GM12878 (cell line): Measurements from ENCODE around the gene TRANK1.

ENCODE experiments used
- BCL11A ChIP-seq: IDR thresholded peaks from 2 replicates; pipeline ENCODE4 v1.6.1; 2011; ENCODE audit warnings: low read depth, low read length
- NRF1 ChIP-seq: conservative IDR thresholded peaks from 2 replicates; pipeline ENCODE4 v1.6.1; 2011; ENCODE audit warnings: mild to moderate bottlenecking, low read depth, low read length, improper control_type of control experiment
- RAD21 ChIP-seq: IDR thresholded peaks from 2 replicates; pipeline ENCODE4 v1.6.1; 2011; ENCODE audit warnings: mild to moderate bottlenecking, low read depth, low read length, moderate library complexity; ENCODE audit not compliant: insufficient read depth
- RCOR1 ChIP-seq: conservative IDR thresholded peaks from 2 replicates; pipeline ENCODE4 v1.6.1; 2012; ENCODE audit warnings: low read depth, low read length, improper control_type of control experiment
- TAF1 ChIP-seq: IDR thresholded peaks from 2 replicates; pipeline ENCODE4 v1.6.1; 2011; ENCODE audit warnings: mild to moderate bottlenecking, low read depth, low read length, borderline replicate concordance
- TCF3 ChIP-seq: IDR thresholded peaks from 2 replicates; pipeline ENCODE4 v1.6.1; 2012; ENCODE audit warnings: low read depth, mild to moderate bottlenecking, low read length, borderline replicate concordance; ENCODE audit not compliant: insufficient read depth
- TF ChIP-seq, protein P1 (sequence below): IDR thresholded peaks from 2 replicates; pipeline ENCODE4 v1.6.1; 2011; ENCODE audit warnings: low read depth, mild to moderate bottlenecking, low read length, moderate library complexity, borderline replicate concordance; ENCODE audit errors: extremely low read depth
- TF ChIP-seq, protein P2 (sequence below): fragments of 450-650 bp; IDR thresholded peaks from 2 replicates; pipeline ENCODE4 v1.6.1; 2016; ENCODE audit warnings: mild to moderate bottlenecking
- TF ChIP-seq, protein P3 (sequence below), 3 experiments: IDR thresholded peaks in 2 of 3; conservative IDR thresholded peaks in 1 of 3; 2 replicates each; pipeline ENCODE4 v1.5.1; 2011; ENCODE audit warnings: low read depth in 3 of 3, low read length in 3 of 3, mild to moderate bottlenecking in 3 of 3, control low read depth in 2 of 3, moderate library complexity in 2 of 3, inconsistent platforms in 1 of 3, mixed read lengths in 1 of 3; ENCODE audit not compliant: control insufficient read depth in 2 of 3, insufficient read depth in 1 of 3; ENCODE audit errors: extremely low read depth in 1 of 3
- TF ChIP-seq, protein P4 (sequence below): IDR thresholded peaks from 2 replicates; pipeline ENCODE4 v1.6.1; 2012; ENCODE audit warnings: low read depth, low read length, improper control_type of control experiment

DNA sequence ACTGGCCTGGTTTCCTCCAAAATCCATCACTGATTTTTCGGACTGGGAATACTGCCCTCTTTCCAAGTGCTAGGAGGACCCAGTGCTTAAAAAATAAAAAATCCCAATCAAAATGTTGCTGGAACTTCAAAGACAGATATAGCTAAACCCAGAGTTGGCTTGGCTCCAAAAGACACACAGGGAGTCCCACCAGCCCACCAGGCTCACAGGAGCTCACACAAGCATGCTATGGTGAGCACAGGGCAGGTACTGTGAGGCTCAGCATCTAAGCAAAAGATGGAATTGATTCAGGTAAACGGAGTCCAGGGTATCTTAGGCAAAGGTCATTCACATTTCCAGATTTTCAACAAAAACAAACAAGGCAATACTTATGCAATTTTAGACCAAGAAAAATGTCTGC, 3.7 kb downstream of the TRANK1 start:
- TF ChIP-seq, protein P1, sequence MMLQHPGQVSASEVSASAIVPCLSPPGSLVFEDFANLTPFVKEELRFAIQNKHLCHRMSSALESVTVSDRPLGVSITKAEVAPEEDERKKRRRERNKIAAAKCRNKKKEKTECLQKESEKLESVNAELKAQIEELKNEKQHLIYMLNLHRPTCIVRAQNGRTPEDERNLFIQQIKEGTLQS: no peak
- TF ChIP-seq, protein P2, sequence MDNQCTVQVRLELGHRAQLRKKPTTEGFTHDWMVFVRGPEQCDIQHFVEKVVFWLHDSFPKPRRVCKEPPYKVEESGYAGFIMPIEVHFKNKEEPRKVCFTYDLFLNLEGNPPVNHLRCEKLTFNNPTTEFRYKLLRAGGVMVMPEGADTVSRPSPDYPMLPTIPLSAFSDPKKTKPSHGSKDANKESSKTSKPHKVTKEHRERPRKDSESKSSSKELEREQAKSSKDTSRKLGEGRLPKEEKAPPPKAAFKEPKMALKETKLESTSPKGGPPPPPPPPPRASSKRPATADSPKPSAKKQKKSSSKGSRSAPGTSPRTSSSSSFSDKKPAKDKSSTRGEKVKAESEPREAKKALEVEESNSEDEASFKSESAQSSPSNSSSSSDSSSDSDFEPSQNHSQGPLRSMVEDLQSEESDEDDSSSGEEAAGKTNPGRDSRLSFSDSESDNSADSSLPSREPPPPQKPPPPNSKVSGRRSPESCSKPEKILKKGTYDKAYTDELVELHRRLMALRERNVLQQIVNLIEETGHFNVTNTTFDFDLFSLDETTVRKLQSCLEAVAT: no peak
- TF ChIP-seq NRF1 (no peak), TAF1 (no peak), RCOR1 (no peak), RAD21 (no peak), TCF3 (no peak), BCL11A (no peak)
- TF ChIP-seq, protein P3, sequence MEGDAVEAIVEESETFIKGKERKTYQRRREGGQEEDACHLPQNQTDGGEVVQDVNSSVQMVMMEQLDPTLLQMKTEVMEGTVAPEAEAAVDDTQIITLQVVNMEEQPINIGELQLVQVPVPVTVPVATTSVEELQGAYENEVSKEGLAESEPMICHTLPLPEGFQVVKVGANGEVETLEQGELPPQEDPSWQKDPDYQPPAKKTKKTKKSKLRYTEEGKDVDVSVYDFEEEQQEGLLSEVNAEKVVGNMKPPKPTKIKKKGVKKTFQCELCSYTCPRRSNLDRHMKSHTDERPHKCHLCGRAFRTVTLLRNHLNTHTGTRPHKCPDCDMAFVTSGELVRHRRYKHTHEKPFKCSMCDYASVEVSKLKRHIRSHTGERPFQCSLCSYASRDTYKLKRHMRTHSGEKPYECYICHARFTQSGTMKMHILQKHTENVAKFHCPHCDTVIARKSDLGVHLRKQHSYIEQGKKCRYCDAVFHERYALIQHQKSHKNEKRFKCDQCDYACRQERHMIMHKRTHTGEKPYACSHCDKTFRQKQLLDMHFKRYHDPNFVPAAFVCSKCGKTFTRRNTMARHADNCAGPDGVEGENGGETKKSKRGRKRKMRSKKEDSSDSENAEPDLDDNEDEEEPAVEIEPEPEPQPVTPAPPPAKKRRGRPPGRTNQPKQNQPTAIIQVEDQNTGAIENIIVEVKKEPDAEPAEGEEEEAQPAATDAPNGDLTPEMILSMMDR (IDR thresholded peaks at IDR 0.05 in 2 of 3, conservative IDR thresholded peaks at IDR 0.05 in 1 of 3; ENCODE audit: control insufficient read depth in 2 of 3, extremely low read depth in 1 of 3, insufficient read depth in 1 of 3, low read depth in 3 of 3, low read length in 3 of 3): no peak
- TF ChIP-seq, protein P4, sequence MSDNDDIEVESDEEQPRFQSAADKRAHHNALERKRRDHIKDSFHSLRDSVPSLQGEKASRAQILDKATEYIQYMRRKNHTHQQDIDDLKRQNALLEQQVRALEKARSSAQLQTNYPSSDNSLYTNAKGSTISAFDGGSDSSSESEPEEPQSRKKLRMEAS: no peak
